GM18907 (cell line): Measurements from ENCODE around the gene NDUFV2.
A peak's percentile ranks its signal among the peaks of the same experiment; 100 is the strongest.
"Not testable (repeated sequence)": the region's sequence is repeated elsewhere in the genome, so short reads cannot be mapped to it uniquely, and the experiment has no call there.

Experiments
- ATAC-seq: cut with Tn5 transposase; IDR thresholded peaks from one replicate; pipeline ENCODE4 v1.9.1; 2021; ENCODE audit warnings: mild to moderate bottlenecking, moderate library complexity; ENCODE audit not compliant: unreplicated experiment

NDUFV2 gene

GRCh38 chr18:9088727-9089126 is 13.8 kb upstream of the NDUFV2 start:
- not testable (repeated sequence) for ATAC-seq

- no peak for ATAC-seq
Observed at GRCh38 chr18:9090578-9090977, 11.9 kb upstream of the NDUFV2 start.

- no peak for ATAC-seq
Observed at GRCh38 chr18:9091066-9091476, 11.4 kb upstream of the NDUFV2 start.

GRCh38 chr18:9092665-9093064 is 9.8 kb upstream of the NDUFV2 start:
- no peak for ATAC-seq

- not testable (repeated sequence) for ATAC-seq
Observed at GRCh38 chr18:9093109-9093508, 9.4 kb upstream of the NDUFV2 start.

- ATAC-seq, result no peak
Observed at GRCh38 chr18:9094307-9095226, 7.9 kb upstream of the NDUFV2 start.

GRCh38 chr18:9095297-9096006 is 7.0 kb upstream of the NDUFV2 start:
- peak; percentile 90 for ATAC-seq

- peak; percentile 4 for ATAC-seq
Observed at GRCh38 chr18:9096007-9096371, 6.5 kb upstream of the NDUFV2 start.

- no peak for ATAC-seq
Observed at GRCh38 chr18:9096685-9097084, 5.8 kb upstream of the NDUFV2 start.

GRCh38 chr18:9097349-9097748 is 5.2 kb upstream of the NDUFV2 start:
- ATAC-seq, result no peak

GRCh38 chr18:9100796-9101195 is 1.7 kb upstream of the NDUFV2 start:
- no peak for ATAC-seq

GRCh38 chr18:9101730-9102507 is 580 bp upstream of the NDUFV2 start:
- peak; percentile 15 for ATAC-seq

GRCh38 chr18:9103376-9103873 is 926 bp downstream of the NDUFV2 start:
- ATAC-seq, result no peak

- ATAC-seq, result no peak
Observed at GRCh38 chr18:9104244-9104901, 1.9 kb downstream of the NDUFV2 start.

- ATAC-seq, result no peak
Observed at GRCh38 chr18:9105420-9105819, 2.9 kb downstream of the NDUFV2 start.

GRCh38 chr18:9106094-9106493 is 3.6 kb downstream of the NDUFV2 start:
- ATAC-seq, result no peak

- no peak for ATAC-seq
Observed at GRCh38 chr18:9106800-9107584, 4.5 kb downstream of the NDUFV2 start.

- no peak for ATAC-seq
Observed at GRCh38 chr18:9108911-9109310, 6.4 kb downstream of the NDUFV2 start.

- ATAC-seq, result no peak
Observed at GRCh38 chr18:9109523-9109922, 7.0 kb downstream of the NDUFV2 start.
